HG03342 (cell line): ENCODE results near the gene BCCIP.

Source experiments
- ATAC-seq: cut with Tn5 transposase; IDR thresholded peaks from one replicate; pipeline ENCODE4 v1.9.1; 2021; ENCODE audit warnings: mild to moderate bottlenecking, moderate library complexity; ENCODE audit not compliant: unreplicated experiment

The BCCIP gene

DNA sequence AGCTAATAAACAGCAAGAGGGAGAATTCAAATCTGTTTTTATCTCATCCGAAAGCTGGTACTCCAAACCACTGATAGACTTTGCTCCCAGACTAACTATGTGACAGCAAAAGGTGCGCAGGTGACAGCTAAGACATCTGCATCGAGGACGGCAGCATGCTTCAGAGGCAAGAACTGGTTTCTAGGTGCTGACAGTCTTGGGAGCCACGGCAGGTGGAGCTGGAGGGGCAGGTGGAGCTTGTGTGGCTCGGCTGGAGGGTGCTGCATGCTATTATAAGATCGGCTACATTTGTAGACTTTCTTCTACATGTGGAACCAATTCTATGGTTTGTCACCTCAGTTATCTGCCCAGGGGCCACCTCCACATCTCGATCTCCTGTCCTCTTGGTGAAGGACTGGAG, 25.9 kb upstream of the BCCIP start:
- no peak for ATAC-seq

DNA sequence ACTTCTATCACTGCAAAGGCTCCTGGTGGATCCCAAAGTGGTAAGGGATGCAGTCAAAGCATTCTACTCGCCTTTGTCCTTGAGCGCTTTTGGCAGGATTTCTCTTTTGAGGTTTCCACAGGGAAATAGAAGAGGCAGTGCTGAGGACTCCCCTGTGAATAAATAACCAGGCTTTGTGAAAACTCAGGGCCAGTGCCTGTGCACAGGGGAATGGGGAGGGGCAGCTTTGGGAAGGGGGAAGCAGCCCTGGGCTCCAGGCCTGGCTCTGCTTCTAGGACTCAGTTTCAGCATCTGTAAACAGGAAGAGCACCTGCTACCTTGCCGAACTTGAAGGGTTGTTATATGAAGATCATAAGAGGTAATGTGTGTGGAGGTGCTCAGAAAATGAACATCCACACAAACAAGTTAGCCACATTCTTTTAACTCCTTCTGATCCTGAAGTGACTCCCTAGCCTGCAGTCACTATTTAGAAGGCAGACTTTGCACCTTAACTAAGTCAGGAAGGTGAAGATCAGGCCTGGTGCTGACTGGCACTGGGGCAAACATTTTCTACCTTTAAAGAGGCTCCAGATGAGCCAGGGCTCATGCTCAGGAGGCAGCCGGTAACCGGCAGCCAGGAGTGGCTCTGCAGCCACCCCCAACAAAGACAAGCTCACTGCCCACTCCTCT, 25.2 kb upstream of the BCCIP start:
- ATAC-seq: no peak

DNA sequence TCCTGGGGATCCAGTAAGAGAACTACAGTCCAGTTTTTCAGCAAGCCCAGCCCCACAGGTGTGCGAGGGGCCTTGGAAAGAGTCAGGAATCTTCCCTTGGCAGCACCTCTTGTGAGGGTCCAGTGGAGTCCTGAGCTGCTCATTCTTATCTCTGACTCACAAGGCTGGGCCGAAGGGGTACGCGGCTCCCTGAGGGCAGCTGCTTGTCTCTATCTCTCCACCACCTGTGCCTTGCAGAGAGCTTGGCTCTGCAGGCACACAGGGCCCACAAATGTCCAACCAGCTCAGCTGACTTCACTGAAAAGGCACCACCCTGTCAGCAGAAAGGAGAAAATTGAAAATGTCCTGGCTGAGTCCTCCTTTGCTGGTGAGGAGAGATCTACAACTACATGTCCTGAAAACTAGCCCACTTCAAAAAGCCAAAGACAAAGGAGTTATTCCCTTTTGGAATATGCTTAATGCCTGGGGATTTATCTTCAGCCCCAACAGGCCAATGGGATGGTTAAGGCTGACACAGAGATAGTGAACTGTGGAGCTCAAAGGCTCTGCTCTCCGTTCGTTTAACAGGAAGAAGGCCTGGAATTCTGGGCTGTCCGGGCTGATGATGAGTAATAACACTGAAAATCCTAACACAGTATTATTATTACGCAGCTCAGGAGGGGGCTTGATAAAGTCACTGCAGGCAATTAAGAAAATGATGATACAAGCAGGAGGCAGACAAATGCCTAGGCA, 23.7 kb upstream of the BCCIP start:
- no peak for ATAC-seq

DNA sequence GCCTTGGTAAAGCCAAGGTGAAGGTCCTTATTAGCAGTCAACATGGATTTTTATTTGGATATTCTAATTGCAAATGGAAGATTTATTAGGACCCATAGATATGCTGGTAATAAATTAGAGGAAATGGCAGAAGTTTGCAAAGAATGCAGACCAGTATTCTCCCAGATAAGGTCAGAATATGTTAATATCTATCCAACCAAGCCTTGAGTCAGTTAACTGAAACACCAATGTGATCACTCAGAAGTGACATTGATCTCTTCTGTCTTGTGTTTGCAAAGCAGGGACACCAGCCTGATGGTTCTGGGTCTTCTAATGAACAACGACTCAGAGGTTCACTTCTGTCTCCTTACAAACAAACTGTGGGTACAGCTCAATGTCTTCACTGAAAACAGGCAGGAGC, 21.8 kb upstream of the BCCIP start:
- ATAC-seq: no peak

DNA sequence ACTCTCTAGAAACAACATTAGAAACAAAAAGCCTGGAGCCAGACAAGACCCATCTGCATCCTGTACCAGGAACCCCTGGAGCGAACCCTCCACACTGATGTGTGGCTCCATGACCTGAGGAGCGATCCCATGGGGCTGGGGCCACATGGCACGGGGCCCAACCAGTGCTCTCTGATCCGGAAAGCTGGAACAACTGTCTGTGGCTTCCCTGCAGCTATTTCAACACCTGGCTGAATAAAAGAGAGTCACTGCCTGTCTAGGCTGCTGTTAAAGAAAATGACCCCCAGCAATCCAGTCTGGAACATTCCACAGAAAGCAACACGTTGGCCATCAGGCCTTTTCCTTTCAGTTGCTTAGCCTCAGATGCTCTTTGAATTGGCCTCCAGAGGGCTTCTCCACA, 21.2 kb upstream of the BCCIP start:
- ATAC-seq: no peak

DNA sequence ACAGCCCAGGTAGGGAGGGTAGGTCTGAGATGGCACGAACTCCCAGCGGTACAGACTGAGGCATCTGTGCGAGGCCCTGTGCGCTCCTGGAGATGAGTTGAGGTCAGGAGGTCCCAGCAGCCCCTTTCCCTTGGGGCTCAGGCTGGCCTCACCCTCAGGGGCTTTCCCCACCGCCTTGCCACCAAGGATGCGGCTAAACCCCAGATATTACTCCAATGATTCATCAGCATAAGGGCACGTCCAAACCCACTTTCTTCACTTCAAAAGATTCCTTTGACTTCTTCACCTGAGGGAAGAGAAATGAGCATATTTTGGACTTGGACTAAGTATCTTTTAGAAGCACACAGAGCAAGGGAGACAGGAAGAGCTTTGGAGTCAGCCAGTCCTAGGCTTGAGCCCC, 20.6 kb upstream of the BCCIP start:
- no peak for ATAC-seq

DNA sequence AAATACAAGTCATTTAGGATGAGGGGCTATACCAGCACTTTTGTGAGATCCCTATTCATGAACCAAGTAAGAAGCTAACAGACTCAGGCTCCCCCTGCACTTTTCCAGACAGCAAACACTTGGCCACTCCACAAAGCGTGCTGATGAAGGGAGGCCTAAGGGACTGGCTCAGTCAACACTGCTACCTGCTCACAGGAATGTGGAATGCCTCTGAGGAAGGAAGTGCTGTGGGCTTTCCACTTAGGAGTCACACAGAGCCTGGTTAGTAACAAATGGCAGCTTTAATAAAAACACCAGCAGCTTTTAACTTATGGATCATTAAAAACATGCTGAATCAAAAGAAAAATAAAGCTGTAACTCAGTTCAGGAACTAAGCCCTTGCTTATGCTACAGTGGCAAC, 15.3 kb upstream of the BCCIP start:
- no peak for ATAC-seq

DNA sequence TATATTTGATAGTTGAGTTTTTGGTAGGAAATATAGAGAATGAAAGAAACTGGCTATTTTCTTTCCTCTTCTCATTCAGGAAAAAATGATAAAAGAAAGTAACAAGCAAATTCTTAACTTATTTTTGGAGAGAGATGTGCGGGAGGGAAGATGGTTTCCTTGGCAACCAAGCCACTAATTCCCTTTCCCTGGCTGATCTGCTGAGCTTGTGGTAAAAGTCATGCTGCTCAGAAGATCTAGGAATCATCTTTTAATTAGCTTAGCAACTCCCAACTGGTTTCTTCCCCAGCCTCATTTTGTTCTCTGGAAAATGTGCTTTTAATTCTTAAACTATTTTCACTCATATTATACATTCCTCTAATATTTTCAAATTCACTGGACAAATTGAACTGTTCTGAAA, 12.1 kb upstream of the BCCIP start:
- no peak for ATAC-seq

DNA sequence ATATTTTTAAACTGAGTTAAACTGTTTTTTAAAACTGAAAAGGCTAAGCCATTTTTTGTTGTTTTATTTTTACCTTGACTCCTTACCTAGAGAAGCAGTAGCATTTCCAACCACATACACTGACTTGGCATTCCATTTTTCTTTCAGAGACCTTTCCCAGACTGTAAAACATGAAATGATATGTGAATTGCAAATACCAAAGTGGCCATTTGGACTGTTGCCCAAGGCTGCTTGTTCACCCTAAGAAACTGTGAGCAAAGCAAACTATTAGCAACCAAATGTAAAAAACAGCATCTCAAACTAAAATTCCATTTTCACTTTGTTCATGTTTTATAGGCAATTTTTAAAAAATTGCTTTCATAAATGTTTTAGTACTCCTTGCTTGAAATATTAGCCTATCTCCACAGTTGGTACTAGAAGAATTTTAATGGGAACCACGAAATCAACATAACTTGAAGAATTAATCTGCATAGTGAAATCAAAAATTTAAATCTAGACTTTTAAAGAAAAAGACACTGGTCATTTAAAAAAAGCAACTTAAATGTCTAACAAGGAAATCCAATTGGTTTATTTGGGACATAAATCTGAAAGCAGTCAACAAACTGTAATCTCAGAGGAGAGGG, 11.1 kb upstream of the BCCIP start:
- ATAC-seq: no peak

DNA sequence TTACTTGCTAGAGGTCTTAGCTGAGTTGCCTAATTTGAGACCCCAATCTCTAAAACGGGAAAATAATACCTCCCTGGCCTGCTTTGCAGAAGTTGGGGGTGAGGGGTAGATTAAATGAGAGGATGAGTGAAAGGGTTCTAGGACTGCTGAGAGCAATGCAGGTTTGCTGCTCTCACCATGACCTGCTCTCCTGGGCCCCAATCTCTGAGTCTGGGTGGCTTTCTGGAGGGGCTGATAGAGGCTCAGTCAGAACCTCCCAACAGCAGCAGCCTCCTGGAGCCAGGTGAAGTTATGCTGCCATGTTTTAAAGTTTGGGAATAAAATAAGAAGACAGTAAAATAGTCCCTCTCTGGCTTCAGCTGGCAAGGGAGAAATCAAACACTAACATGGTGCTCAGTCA, 7.6 kb upstream of the BCCIP start:
- ATAC-seq: no peak

DNA sequence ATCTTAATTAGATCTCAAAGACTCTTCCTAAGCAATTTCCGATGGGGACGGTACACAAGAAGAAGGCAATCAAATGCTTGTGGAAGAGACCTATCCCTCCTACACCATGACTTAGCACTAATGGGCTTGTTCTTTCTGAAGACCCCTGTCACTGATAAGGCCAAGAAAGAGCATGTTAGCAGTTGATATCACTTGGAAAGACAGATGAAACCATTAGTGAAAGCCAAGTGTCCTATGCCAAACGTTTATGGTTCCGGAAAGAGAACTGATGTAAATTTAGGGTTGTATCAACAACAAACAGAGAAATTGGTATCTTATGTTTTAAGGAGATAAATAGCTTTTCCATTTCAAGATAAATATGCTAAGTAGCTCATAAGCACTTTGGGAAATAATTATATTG, 6.8 kb upstream of the BCCIP start:
- ATAC-seq: no peak

DNA sequence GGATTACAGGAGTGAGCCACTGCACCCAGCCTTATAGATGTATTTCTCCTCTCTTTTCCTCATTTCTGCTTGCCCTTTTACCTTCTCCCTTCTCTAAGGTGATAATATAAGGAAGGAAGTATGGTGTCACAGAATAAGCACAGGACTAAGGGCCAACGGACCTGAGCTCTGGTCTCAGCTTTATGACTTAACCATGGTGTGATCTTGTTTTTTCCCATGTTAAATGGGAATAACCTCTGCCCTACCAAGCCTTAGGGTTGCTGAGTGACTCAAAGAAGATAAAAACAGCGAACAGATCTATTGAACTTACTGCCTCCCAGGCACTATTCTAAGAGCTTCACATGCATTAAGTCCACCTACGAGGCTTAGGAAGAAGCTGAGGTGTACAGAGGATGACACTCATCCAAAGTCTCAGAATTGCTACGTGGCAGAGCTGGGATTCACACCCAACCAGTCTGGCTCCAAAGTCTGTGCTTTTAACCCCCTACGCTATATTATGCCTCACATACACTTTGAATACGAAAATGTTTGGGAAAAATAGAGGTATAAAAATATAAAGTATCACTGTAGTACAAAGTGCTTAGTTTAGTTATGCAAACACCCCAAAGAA, 5.9 kb upstream of the BCCIP start:
- no peak for ATAC-seq

DNA sequence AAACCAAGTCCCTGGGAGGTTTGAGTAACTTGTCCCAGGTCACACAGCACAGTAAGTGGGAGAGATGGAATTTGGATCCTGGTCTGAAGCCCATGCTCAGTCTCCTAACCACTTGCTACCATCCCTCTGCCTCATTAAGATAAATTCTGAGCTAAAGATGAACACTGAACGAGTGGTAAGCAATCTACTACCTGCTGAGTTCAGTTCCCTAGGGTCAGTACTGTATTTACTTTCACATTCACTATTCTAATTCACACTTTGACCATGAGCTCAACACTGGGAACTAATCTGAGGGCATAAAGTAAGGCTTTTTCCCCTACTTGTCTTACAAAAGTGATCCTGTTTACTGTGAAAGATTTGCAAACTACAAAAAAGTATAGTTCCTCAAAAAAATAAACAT, 2.6 kb upstream of the BCCIP start:
- ATAC-seq: peak; percentile 56

DNA sequence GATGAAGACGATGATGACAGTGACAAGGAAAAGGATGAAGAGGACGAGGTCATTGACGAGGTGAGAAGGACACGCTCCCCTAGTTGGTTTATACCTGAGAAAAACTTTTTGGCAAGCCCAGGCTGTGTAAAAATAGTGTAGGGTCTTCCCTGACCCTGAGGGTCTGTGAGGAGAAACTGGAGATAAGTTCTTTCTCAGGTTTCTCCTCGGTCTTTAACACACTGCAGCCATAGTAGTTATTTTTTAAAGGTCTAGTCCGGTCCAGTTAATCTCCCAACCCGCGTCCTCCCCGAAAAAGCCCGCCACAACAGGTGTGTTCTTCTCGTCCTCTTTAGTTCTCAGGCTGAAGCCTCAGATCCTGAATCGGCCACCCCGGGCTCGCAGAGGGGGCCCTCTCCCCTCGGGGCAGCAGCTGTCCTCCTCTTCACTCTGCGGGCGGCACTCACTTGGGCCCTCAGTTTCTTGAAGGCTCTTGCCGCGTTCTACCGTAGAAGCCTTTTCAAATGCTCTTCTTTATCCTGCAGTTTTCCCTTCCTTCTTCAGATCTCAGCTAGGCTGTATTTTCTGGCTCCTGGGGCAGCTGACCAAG, 411 bp downstream of the BCCIP start:
- no peak for ATAC-seq

DNA sequence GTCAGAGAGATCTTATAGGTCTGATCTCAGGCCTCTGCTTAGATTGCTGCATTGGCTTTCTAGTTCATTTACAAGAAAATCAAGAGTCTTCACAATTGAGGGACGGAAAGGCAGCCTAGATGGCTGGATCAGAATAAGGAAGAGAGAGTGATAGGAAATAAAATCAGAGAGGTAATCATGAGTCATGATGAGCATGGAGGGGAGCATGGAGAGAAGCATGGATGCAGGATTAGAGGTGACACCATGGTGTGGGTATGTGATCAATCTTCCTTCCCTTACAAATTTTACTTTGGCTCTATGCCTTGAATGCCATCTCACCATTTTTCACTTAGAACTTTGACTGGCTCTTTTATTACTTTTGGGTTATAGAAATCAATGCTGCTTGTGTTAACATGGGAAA, 1.4 kb downstream of the BCCIP start:
- no peak for ATAC-seq

DNA sequence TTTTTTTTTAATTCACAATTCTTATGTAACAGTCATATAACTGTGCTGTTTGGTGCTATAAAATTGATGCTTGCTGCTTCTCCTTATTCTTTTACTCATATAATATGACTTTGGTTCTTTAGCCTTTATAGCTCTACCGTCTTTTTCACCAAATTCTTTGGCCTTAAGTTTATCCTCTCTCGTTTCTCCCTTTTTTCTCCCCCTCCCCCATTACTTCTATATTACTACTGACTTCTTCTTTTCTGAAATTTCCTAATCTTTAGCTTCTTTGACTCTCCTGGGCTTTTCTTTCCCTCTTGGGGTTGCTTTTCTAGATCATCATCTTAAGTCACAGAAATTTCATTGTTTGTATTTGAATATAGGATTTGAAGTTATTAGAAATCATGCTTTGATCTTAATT, 3.8 kb downstream of the BCCIP start:
- no peak for ATAC-seq

DNA sequence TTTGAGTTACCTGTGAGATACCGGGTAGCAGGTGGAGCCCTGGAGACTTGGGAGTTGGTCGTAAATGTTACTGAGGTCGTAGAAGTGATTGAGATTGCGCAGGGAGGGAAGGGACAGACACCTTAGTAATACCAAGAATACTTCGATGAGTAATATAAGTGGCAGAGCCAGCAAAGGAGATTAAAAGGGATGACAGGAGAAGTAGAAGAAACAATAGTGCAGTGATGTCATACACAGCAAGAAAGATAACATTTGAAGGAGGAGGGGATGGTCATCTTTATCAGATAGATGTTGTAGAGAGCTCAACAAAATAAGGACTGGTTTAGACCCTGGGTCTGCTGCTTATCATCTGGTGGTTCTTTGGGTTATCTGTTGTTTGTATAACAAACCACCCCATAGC, 5.0 kb downstream of the BCCIP start:
- ATAC-seq: no peak

DNA sequence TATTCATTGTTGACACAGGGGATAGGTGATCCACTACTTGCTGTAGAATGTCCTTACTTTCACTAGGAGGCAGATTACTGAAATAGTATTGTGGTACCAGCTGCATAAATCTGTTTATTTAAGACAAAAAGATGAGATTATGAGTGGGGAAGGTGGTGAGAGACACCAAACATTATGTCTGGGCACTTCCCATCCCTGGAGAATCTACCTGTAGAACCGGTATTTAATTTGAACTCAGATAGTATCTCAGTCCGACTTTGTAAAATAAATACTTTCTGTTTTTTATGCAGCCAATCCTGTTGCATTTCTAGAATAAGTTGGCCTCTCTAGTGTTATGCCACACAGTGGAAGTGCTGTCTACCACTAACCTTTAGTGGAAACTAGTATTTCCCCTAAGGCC, 13.4 kb downstream of the BCCIP start:
- ATAC-seq: no peak

DNA sequence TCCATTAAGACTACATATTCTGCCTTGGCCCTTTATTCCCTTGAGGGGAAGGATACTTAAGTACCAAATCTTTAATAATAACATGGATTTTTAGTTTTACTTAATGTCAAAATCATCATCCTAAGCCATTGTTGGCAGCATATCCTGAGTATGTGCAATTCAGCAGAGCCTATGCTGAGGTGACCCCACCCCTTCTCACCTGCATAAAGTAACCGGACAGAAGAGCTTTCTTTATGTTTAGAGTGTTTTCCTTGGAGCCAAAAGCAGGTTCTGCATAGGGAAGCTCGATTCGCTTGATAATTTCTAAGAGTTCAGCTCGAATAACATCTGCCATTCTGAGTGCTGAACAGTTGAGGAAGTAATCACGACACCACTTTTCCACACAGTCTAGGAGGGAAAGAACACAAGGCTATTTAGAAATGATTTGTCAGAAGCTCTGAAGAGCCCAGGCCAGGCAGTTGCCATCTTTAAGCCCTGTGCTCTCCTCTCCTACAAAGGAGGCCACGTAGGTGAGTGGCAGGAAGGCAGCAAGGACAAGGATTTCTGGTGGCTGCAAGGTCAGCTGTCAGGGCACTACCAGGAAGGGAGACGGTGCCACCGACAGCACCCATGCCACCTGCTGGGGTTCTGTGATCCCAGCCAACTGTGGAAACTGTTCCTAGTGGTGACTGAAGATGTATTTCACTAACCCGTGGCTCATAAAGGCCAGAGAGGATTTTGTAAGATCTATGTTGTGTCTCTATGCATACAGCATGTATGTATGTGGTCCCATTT, 15.6 kb downstream of the BCCIP start:
- no peak for ATAC-seq

DNA sequence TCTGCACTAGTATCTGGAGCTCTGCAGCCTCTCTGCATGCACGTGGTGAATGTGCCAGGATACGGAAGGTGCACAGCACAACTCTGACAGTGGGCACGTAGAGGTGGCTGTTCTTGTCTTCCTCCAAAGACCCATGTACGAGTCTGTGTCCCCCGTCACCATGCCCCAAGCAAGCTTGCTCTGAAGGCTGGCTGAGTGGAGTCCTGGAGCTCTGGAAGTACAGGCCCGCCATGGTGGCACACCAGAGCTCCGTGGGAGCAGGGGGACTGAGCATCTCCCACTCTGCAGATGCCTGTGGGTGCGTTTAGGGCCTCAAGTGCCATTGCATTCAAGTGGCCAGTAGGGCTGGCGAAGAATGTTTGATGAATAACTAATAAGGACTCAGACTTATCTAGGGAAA, 17.1 kb downstream of the BCCIP start:
- no peak for ATAC-seq

DNA sequence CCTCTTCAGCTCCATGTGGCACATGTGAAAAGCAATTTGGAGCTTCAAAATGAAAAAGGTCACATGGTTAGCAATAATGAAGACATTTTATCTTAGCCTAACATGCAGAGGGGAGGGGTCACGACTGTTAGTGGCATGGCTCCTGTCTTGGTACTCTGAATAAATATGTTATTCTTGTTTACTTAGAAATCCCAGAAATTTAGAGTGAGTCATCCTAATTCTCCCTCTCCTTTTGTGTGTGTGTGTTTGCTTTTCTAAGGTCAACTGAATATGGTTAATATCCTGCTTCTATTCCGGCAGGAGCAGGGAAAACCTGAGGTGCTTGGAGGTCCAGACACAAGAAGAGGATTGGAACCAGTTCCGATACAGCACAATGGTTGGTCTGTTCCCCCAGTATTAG, 17.6 kb downstream of the BCCIP start:
- no peak for ATAC-seq
